Keratinocyte (primary cell): ENCODE results near the gene GRK5. TPM values are rescaled to one million over a fixed set of nuclear protein-coding genes. Genes with fewer than 3 reads are reported as not detected.

Experiments used
- DNase-seq: peaks from one replicate; pipeline ENCODE4 v3.0.0-alpha.2; 2011; ENCODE audit warnings: low read depth, missing footprints, low spot score
- FAIRE-seq: peaks from 2 replicates; lab custom pipeline; 2011; peaks lifted over from hg19 to GRCh38; lab: Jason Lieb, UNC
- H2AFZ ChIP-seq: 2 replicates; pipeline ENCODE4 v1.6.0; 2012; ENCODE audit warnings: low read length, control low read depth, inconsistent platforms; ENCODE audit not compliant: control insufficient read depth
- H3K27ac ChIP-seq: 2 replicates; pipeline ENCODE4 v1.5.1; 2011; ENCODE audit warnings: low read length; ENCODE audit not compliant: control insufficient read depth, insufficient read depth
- H3K27me3 ChIP-seq: 3 replicates; pipeline ENCODE4 v1.6.0; 2011; ENCODE audit warnings: low read length; ENCODE audit not compliant: control insufficient read depth, insufficient read depth; ENCODE audit errors: extremely low read depth
- H3K36me3 ChIP-seq, 2 experiments: 2 replicates in 1 of 2; 3 replicates in 1 of 2; pipeline ENCODE4 v1.5.1; 2011; ENCODE audit warnings: low read length in 2 of 2, mild to moderate bottlenecking in 1 of 2; ENCODE audit not compliant: control insufficient read depth in 2 of 2, insufficient read depth in 2 of 2; ENCODE audit errors: extremely low read depth in 1 of 2
- H3K4me1 ChIP-seq: 3 replicates; pipeline ENCODE4 v1.5.1; 2011; ENCODE audit warnings: low read length; ENCODE audit not compliant: control insufficient read depth, insufficient read depth; ENCODE audit errors: extremely low read depth
- H3K4me2 ChIP-seq: 3 replicates; pipeline ENCODE4 v1.6.0; 2011; ENCODE audit warnings: low read depth, low read length; ENCODE audit not compliant: control insufficient read depth, insufficient read depth; ENCODE audit errors: extremely low read depth
- H3K4me3 ChIP-seq, 3 experiments: fragments of 200-600 bp in 1 of 3; sonication (generic) in 1 of 3; 2 replicates in 2 of 3; 3 replicates in 1 of 3; pipeline ENCODE4 v1.5.1; 2011 to 2016; ENCODE audit warnings: low read length in 3 of 3, mild to moderate bottlenecking in 3 of 3, control low read depth in 2 of 3, inconsistent platforms in 1 of 3, low read depth in 1 of 3, mixed read lengths in 1 of 3, mixed run types in 1 of 3, moderate library complexity in 1 of 3; ENCODE audit not compliant: control insufficient read depth in 2 of 3, insufficient read depth in 2 of 3; ENCODE audit errors: extremely low read depth in 1 of 3
- H3K79me2 ChIP-seq: 2 replicates; pipeline ENCODE4 v1.6.0; 2012; ENCODE audit warnings: low read length; ENCODE audit not compliant: control insufficient read depth, insufficient read depth
- H3K9ac ChIP-seq: 3 replicates; pipeline ENCODE4 v1.6.0; 2011; ENCODE audit warnings: low read length; ENCODE audit not compliant: control insufficient read depth, insufficient read depth; ENCODE audit errors: extremely low read depth
- H3K9me1 ChIP-seq: 3 replicates; pipeline ENCODE4 v1.6.0; 2011; ENCODE audit warnings: low read length; ENCODE audit not compliant: control insufficient read depth, insufficient read depth; ENCODE audit errors: extremely low read depth
- H3K9me3 ChIP-seq: 2 replicates; pipeline ENCODE4 v1.5.1; 2012; ENCODE audit warnings: low read depth, low read length; ENCODE audit not compliant: control insufficient read depth
- H4K20me1 ChIP-seq: 3 replicates; pipeline ENCODE4 v1.6.0; 2011; ENCODE audit warnings: low read length; ENCODE audit not compliant: control insufficient read depth, insufficient read depth; ENCODE audit errors: extremely low read depth
- CTCF ChIP-seq, 3 experiments: IDR thresholded peaks in 1 of 3; conservative IDR thresholded peaks in 1 of 3; optimal IDR thresholded peaks in 1 of 3; 2 replicates in 2 of 3; 3 replicates in 1 of 3; pipeline versions ENCODE3 to v1.5.1; 2011; ENCODE audit warnings: low read length in 3 of 3, mild to moderate bottlenecking in 3 of 3, moderate library complexity in 2 of 3, control low read depth in 1 of 3, inconsistent platforms in 1 of 3; ENCODE audit not compliant: insufficient read depth in 2 of 3; ENCODE audit errors: extremely low read depth in 1 of 3
- EZH2 ChIP-seq: IDR thresholded peaks from one replicate; pipeline ENCODE4 v1.6.1; 2012; ENCODE audit warnings: inconsistent platforms, mild to moderate bottlenecking, low read length, moderate library complexity
- dilution Hi-C: fragments of 300-500 bp; cut with MboI; formaldehyde crosslinking; loops from one replicate; pipeline ENCODE4 v1.7.0; 2020; ENCODE audit warnings: low sequenced_read_pairs; ENCODE audit not compliant: extremely low pct_ligation_motif_present
- polyA plus RNA-seq, 5 experiments: library from polyadenylated mRNA; depleted of rRNA in 3 of 5; stranded (reverse) in 3 of 5; stranded (forward) in 1 of 5; unstranded in 1 of 5; fragments of >200 nt; gene quantifications; 1 replicate in 1 of 5; 2 replicates in 3 of 5; 3 replicates in 1 of 5; pipeline versions ENCODE4 v1.2.1 to v1.2.3, GENCODE V29; 2011 to 2012; ENCODE audit warnings: missing spikeins in 2 of 5, low read depth in 1 of 5, low replicate concordance in 1 of 5

Gene GRK5
- polyA plus RNA-seq, 1 donor (not counting 4 experiments of a cell fraction or from before 2014, with no cell fraction given), result 7.6 TPM

GRCh38 chr10:119415121-119415520 lies 207.8 kb downstream of the GRK5 start:
- FAIRE-seq (no peak), DNase-seq (no peak)
- no peak overlapping the region for H3K9ac ChIP-seq
- H3K27me3 ChIP-seq, result no peaks in the 10 kb centered on the region
- no peak overlapping the region for H2AFZ ChIP-seq
- H3K36me3 ChIP-seq, result no peaks in the 10 kb centered on the region
- no peaks in the 10 kb centered on the region for H3K9me1 ChIP-seq
- H3K4me2 ChIP-seq, result no peak overlapping the region
- dilution Hi-C loops, result loop anchor here (25.0 kb wide), 1 partner anchor 203 kb away; the partner anchor contains the start of gene GRK5
- H3K4me3 ChIP-seq, result no peak overlapping the region
- no peaks in the 10 kb centered on the region for H3K79me2 ChIP-seq
- TF ChIP-seq CTCF (optimal IDR thresholded peaks at IDR 0.05 in 1 of 3, IDR thresholded peaks at IDR 0.05 in 1 of 3, conservative IDR thresholded peaks at IDR 0.05 in 1 of 3; ENCODE audit: extremely low read depth in 1 of 3, insufficient read depth in 2 of 3, low read length in 3 of 3) (no peak), EZH2 (no peak)
- no peaks in the 10 kb centered on the region for H3K9me3 ChIP-seq
- no peaks in the 10 kb centered on the region for H3K4me1 ChIP-seq
- no peaks in the 10 kb centered on the region for H4K20me1 ChIP-seq
- H3K27ac ChIP-seq, result no peak overlapping the region

DNA sequence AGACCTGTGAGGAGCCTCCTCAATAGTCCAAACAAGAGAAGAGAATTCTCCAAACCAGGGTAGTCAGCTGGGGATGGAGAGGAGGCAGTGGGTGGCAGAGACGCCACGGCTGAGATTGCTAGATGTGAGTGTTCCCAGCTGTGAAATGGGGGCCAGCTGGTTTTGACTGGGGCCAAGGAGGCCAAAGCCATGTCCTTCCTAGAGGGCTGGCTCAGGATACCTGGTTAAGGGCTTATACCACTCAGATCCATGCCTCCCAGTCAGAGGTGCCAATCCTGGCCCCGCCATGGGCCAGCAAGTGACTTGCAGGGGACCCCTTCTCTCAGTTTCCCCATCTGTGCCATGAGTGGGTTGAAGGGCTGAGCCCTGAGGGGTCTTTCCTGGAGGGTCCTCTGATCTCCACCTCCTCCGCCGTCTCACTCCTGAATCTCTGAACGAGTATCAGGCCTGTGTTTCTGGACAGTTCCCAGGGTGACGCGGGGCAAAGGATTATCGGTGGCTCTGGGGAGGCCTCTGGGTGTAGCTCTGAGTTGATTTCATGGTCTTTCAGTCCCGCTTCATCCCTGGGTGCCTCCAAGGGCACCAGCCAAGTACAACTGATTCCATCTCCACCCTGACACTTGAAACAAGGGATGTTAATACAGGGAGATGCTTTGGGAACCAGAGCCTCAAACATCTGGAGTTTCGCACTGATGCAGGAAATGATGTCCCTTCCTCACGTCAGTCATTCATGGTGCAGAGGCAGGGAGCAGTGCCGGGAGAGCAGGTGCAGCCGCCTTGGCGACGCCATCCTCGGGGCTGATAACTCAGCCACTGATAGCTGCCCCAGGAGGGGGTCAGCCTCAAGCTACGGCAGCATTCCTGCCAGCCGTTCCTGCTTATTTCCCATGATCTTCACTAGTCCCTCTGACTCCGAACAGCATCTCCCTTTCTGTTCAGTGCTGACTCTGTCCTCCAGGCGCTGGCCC lies 208.4 kb downstream of the GRK5 start:
- H3K36me3 ChIP-seq, result no peaks in the 10 kb centered on the region
- no peak overlapping the region for H2AFZ ChIP-seq
- TF ChIP-seq EZH2 (no peak), CTCF (optimal IDR thresholded peaks at IDR 0.05 in 1 of 3, IDR thresholded peaks at IDR 0.05 in 1 of 3, conservative IDR thresholded peaks at IDR 0.05 in 1 of 3; ENCODE audit: extremely low read depth in 1 of 3, insufficient read depth in 2 of 3, low read length in 3 of 3) (no peak)
- no peaks in the 10 kb centered on the region for H3K79me2 ChIP-seq
- DNase-seq (no peak), FAIRE-seq (no peak)
- no peak overlapping the region for H3K27ac ChIP-seq
- no peaks in the 10 kb centered on the region for H3K9me1 ChIP-seq
- H3K4me2 ChIP-seq, result no peak overlapping the region
- H3K9me3 ChIP-seq, result no peaks in the 10 kb centered on the region
- H3K4me3 ChIP-seq, result no peak overlapping the region
- dilution Hi-C loops, result loop anchor here (25.0 kb wide), 1 partner anchor 204 kb away; the partner anchor contains the start of gene GRK5
- H4K20me1 ChIP-seq, result no peaks in the 10 kb centered on the region
- no peak overlapping the region for H3K9ac ChIP-seq
- H3K27me3 ChIP-seq, result no peaks in the 10 kb centered on the region
- H3K4me1 ChIP-seq, result no peaks in the 10 kb centered on the region
